ENCODE measurements around the gene THEMIS.
A peak's percentile ranks its signal among the peaks of the same experiment; 100 is the strongest.
"Not testable (repeated sequence)": the region's sequence is repeated elsewhere in the genome, so short reads cannot be mapped to it uniquely, and the experiment has no call there.

The THEMIS gene

DNA sequence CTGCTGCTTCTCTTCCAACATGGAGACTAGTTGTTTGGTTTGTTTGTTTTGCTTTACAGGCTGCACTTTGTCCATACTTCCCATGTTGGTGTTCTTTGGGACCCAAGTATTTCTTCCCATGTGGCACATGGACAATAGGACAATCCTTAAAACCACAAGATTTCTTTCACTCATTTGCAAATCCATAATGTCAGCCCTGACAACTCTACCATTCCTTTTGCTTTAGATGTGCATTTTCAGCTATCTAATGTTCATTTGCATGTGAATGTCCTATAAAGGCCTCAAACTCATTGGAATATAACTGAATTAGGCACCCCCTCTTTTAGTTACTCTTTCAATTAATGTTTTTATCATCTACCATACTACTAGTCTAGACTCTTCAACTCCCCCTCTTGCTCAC, 16.7 kb downstream of the THEMIS start:
- TF ChIP-seq, protein P1, sequence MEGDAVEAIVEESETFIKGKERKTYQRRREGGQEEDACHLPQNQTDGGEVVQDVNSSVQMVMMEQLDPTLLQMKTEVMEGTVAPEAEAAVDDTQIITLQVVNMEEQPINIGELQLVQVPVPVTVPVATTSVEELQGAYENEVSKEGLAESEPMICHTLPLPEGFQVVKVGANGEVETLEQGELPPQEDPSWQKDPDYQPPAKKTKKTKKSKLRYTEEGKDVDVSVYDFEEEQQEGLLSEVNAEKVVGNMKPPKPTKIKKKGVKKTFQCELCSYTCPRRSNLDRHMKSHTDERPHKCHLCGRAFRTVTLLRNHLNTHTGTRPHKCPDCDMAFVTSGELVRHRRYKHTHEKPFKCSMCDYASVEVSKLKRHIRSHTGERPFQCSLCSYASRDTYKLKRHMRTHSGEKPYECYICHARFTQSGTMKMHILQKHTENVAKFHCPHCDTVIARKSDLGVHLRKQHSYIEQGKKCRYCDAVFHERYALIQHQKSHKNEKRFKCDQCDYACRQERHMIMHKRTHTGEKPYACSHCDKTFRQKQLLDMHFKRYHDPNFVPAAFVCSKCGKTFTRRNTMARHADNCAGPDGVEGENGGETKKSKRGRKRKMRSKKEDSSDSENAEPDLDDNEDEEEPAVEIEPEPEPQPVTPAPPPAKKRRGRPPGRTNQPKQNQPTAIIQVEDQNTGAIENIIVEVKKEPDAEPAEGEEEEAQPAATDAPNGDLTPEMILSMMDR (IDR thresholded peaks at IDR 0.05; ENCODE audit: control insufficient read depth, insufficient read depth, low read depth, low read length, missing control alignments), result no peak

DNA sequence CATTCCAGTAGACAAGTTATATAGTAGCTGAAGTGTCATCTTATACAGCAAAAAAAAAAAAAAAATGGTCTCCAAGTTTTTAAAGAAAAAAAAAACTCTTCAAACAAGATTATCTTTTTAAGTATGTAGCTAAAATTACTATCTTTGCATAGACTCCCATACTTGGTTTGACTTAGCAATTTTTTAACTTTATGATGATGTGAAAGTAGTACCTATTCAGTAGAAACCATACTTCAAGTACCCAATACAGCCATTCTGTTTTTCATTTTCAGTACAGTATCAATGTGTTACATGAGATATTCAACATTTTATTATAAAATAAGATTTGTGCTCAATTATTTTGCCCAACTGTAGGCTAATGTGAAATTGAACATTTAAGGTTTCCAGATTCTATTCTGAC, 18.9 kb downstream of the THEMIS start:
- not testable (repeated sequence) for DNase-seq (ENCODE audit: low read depth); H3K4me3 ChIP-seq (ENCODE audit: control insufficient read depth, low read depth, low read length)

More for the DNA sequence above, 16.7 kb downstream of the THEMIS start:
- no peak for DNase-seq (ENCODE audit: low read depth)
- no peak overlapping the region for H3K4me3 ChIP-seq (ENCODE audit: control insufficient read depth, low read depth, low read length)

DNA sequence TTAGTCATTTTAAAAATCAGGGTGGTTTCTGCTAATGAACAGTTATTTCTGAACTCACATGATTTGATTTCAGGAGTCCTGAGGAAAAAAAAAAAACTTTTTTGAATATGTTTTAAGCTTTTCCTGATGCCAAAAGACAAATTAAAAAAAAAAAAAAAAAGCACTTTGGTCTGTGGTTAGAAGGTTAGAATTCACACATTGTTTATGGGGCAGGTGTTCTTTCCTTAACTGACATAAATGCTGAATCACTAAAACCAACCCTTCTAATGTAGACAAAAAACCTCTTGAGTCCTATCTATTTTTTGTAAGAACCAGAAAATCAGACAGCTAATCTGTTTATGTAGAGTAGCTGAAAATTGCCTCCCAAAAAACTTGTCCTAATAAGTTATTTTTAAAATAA, 20.4 kb downstream of the THEMIS start:
- TF ChIP-seq, protein P1 (IDR thresholded peaks at IDR 0.05; ENCODE audit: control insufficient read depth, insufficient read depth, low read depth, low read length, missing control alignments), result no peak
- no peak overlapping the region for H3K4me3 ChIP-seq (ENCODE audit: control insufficient read depth, low read depth, low read length)
- DNase-seq (ENCODE audit: low read depth), result no peak

GRCh38 chr6:127879685-127880084, 21.2 kb downstream of the THEMIS start:
- no peak for DNase-seq (ENCODE audit: low read depth)
- H3K4me3 ChIP-seq (ENCODE audit: control insufficient read depth, low read depth, low read length), result peak overlapping the region; percentile 17; the same call in 1 of the 2 replicates
- TF ChIP-seq, protein P1 (IDR thresholded peaks at IDR 0.05; ENCODE audit: control insufficient read depth, insufficient read depth, low read depth, low read length, missing control alignments), result no peak

DNA sequence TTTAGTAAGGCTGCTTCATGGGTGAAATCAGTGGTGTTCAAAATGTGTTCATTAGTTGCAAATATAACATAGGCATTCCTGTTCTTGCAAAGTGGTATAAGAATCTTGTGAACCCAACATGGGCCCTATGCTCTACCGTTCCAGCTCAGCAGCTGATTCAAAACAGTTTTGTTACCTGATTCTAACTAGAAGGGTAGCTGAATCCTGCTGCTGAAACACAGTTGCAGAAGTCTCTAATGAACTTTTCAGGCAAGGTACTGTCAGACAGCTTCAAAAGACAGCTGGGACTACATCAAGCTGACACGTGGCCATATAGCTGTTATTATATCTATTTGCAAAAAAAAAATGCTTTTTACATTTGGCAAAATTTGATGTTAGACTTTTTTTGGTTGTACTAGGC, 22.7 kb downstream of the THEMIS start:
- DNase-seq (ENCODE audit: low read depth), result no peak
- no peak overlapping the region for H3K4me3 ChIP-seq (ENCODE audit: control insufficient read depth, low read depth, low read length)
- TF ChIP-seq, protein P1 (IDR thresholded peaks at IDR 0.05; ENCODE audit: control insufficient read depth, insufficient read depth, low read depth, low read length, missing control alignments), result no peak

DNA sequence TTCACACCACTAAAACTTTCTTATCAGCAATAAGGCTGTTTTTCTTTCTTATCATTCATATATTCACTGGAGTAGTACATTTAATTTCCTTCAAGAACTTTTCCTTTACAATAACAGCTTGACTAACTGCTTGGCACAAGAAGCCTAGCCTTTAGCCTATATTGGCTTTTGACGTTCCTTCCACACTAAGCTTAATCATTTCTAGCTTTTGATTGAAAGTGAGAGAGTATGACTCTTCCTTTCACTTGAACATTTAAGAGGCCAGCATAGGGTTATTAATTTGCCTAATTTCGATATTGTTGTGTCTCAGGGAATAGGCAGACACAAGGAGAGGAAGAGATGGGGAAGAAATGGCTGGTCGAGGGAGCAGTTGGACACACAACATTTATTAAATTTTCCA, 23.6 kb downstream of the THEMIS start:
- no peak for DNase-seq (ENCODE audit: low read depth)
- TF ChIP-seq, protein P1 (IDR thresholded peaks at IDR 0.05; ENCODE audit: control insufficient read depth, insufficient read depth, low read depth, low read length, missing control alignments), result no peak
- H3K4me3 ChIP-seq (ENCODE audit: control insufficient read depth, low read depth, low read length), result no peak overlapping the region

DNA sequence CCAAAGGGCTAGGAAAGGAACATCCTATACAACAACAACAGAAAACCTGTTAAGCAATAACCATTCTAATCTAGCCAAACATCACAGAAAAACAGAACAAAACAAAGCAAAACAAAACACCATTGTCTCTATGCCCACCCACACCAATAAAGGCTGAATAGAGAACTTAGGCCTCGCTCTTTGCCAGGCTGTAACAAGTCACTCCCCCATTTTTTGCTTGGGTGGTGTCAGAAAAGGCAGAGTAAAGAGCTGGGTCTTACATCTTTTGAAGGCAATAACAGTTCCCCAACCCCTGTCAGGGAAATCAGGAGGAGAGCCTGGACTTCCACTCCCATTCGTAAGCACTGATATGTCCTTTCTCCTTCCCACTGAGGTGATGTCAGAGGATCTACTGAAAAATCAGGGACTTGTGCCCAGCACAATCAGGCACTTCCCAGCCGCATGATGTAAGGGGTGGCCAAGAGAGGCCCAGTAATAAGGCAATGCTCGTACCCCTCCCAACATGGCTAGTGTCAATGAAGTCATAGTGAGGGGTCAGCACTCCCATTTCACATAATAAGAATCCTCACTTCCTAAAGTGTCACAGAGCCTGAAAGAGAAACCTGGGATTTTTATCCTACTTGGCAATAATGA, 31.0 kb downstream of the THEMIS start:
- DNase-seq (ENCODE audit: low read depth), result no peak

More for the DNA sequence above, 31.0 kb downstream of the THEMIS start:
- TF ChIP-seq, protein P1 (IDR thresholded peaks at IDR 0.05; ENCODE audit: control insufficient read depth, insufficient read depth, low read depth, low read length, missing control alignments), result no peak
- no peak overlapping the region for H3K4me3 ChIP-seq (ENCODE audit: control insufficient read depth, low read depth, low read length)

All from AG09309 (cell line).